GM12891 (cell line): ENCODE data around the gene PKD1L1.

Experiments used
- POLR2A ChIP-seq: IDR thresholded peaks from 2 replicates; pipeline ENCODE4 v1.6.1; 2011; ENCODE audit warnings: low read depth, low read length, control low read depth
- POLR2AphosphoS5 ChIP-seq: IDR thresholded peaks from 2 replicates; pipeline ENCODE4 v1.6.1; 2011; ENCODE audit warnings: low read depth, low read length, control low read depth
- POU2F2 ChIP-seq: IDR thresholded peaks from 2 replicates; pipeline ENCODE4 v1.6.1; 2011; ENCODE audit warnings: low read depth, mild to moderate bottlenecking, control low read depth, low read length, moderate library complexity
- SPI1 ChIP-seq: IDR thresholded peaks from 2 replicates; pipeline ENCODE4 v1.6.1; 2011; ENCODE audit warnings: low read depth, low read length, control low read depth
- TAF1 ChIP-seq: IDR thresholded peaks from 2 replicates; pipeline ENCODE4 v1.6.1; 2011; ENCODE audit warnings: low read depth, low read length, control low read depth

DNA sequence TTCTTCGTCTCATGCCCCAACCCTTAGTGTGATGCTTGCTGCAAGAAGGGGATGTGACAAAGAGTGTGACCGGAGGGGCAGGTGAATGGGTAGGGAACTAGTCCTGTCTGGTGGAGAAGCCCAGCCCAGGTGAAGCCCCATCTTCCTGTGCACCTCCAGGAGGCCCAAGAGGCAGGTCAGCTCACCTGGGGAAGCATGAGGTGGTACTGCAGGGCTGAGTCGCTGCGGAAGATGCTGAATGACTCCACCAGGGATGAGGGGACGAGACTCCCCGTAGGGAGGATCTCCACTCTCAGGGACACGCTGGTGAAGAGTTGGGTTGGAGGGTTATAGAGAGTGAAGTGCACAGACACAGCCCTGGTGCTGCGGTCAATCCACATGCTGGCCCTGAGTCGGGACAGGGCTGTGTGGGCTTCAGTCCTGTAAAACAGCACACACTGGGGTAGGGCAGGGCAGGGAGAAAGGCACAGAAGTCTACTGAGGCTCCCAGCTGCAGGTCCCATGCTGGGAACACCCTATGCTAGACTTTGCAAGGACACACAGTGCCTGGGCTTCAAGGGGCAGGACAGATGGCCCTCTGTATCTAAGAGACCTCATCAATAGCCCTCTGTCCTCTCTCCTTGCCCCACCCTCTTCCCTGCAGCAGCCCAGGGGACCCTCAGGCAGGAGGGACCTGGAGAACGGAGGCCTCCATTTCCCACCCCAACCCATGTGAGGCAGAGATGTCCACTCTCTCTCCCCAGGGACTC, 136.5 kb downstream of the PKD1L1 start:
- no peak for TF ChIP-seq POLR2AphosphoS5
- no peak for TF ChIP-seq POLR2A
- TF ChIP-seq TAF1 = no peak
- TF ChIP-seq SPI1 = no peak
- TF ChIP-seq POU2F2 = no peak
